ENCODE measurements around the gene NUDT4. TPM values are rescaled to one million over a fixed set of nuclear protein-coding genes. Genes with fewer than 3 reads are reported as not detected.

The NUDT4 gene
- polyA plus RNA-seq, 1 of the 3 experiments (the other 2 are of a cell fraction), result 19.8 TPM

GRCh38 chr12:93390031-93390430 is 12.3 kb downstream of the NUDT4 start:
- no peak for TF ChIP-seq CHD2 (IDR thresholded peaks at IDR 0.05; ENCODE audit: low read length, partially characterized antibody)
- no peak for TF ChIP-seq USF2 (IDR thresholded peaks at IDR 0.05; ENCODE audit: borderline replicate concordance, low read depth, low read length)
- TF ChIP-seq RFX5 (IDR thresholded peaks at IDR 0.05; ENCODE audit: low read length), result no peak
- TF ChIP-seq TEAD4 (IDR thresholded peaks at IDR 0.05; ENCODE audit: borderline replicate concordance, insufficient read depth), result no peak
- TF ChIP-seq RXRA (IDR thresholded peaks at IDR 0.05; ENCODE audit: borderline replicate concordance, low read depth), result no peak
- no peak for TF ChIP-seq NFIC (IDR thresholded peaks at IDR 0.05; ENCODE audit: borderline replicate concordance)
- TF ChIP-seq SIN3A (IDR thresholded peaks at IDR 0.05; ENCODE audit: borderline replicate concordance, low read depth, low read length), result no peak
- Histone ChIP-seq H3K36me3 (replicated peaks in 1 of 2; ENCODE audit: control insufficient read depth in 1 of 2, insufficient read depth in 2 of 2, low read length in 1 of 2) (peaks cover 11 to 36% of the 10 kb centered on the region in 2 experiments), H3K79me2 (ENCODE audit: insufficient read depth) (peaks cover 94% of the 10 kb centered on the region), H3F3A (replicated peaks; ENCODE audit: insufficient read depth) (peaks cover 6% of the 10 kb centered on the region), H3K27ac (ENCODE audit: low read depth in 2 of 2, low read length in 1 of 2) (no peak overlapping the region), H2AFZ (ENCODE audit: low read depth) (no peak overlapping the region), H3K4me3 (ENCODE audit: low read depth in 2 of 2, low read length in 1 of 2) (no peak overlapping the region), H3K9me3 (no peaks in the 10 kb centered on the region), H3K4me1 (ENCODE audit: control insufficient read depth in 1 of 2, insufficient read depth in 2 of 2, low read depth in 1 of 2, low read length in 1 of 2) (peaks cover 2 to 13% of the 10 kb centered on the region in 2 experiments; a peak in 2 of 4 replicates), H3K4me2 (no peak overlapping the region), H3K9me2 (no peaks in the 10 kb centered on the region), H3K27me3 (ENCODE audit: insufficient read depth) (no peaks in the 10 kb centered on the region), H4K20me1 (ENCODE audit: insufficient read depth) (peaks cover 90% of the 10 kb centered on the region), H3K9ac (no peak overlapping the region)
- 96% methylated on average over 5 of the region's 5 CpGs for WGBS (ENCODE audit: low lambda C conversion rate)
- ChIA-PET CTCF (interaction anchor here (1.3 to 2.4 kb wide), 3 partner anchors 9 to 403 kb away, joined by 3 to 8 read pairs (median 8); no protein-coding TSS in a partner anchor), POLR2A (no interaction called here)
- DNase-seq, result no peak

- DNase-seq, result no peak
- peaks cover 2 to 13% of the 10 kb centered on the region in 2 experiments; a peak in 2 of 4 replicates for H3K4me1 ChIP-seq (ENCODE audit: control insufficient read depth in 1 of 2, insufficient read depth in 2 of 2, low read depth in 1 of 2, low read length in 1 of 2)
- H2AFZ ChIP-seq (ENCODE audit: low read depth), result no peak overlapping the region
- no peak overlapping the region for H3K9ac ChIP-seq
- ChIA-PET POLR2A (no interaction called here), CTCF (interaction anchor here (1.7 to 2.4 kb wide), 2 partner anchors 10 to 403 kb away, joined by 8 read pairs; no protein-coding TSS in a partner anchor)
- no peaks in the 10 kb centered on the region for H3K9me2 ChIP-seq
- WGBS (ENCODE audit: low lambda C conversion rate), result 96% methylated on average over 5 of the region's 5 CpGs
- H3F3A ChIP-seq (replicated peaks; ENCODE audit: insufficient read depth), result peaks cover 7% of the 10 kb centered on the region
- H3K27me3 ChIP-seq (ENCODE audit: insufficient read depth), result no peaks in the 10 kb centered on the region
- H3K79me2 ChIP-seq (ENCODE audit: insufficient read depth), result peaks cover 93% of the 10 kb centered on the region
- peaks cover 88% of the 10 kb centered on the region for H4K20me1 ChIP-seq (ENCODE audit: insufficient read depth)
- peaks cover 11 to 43% of the 10 kb centered on the region in 2 experiments for H3K36me3 ChIP-seq (replicated peaks in 1 of 2; ENCODE audit: control insufficient read depth in 1 of 2, insufficient read depth in 2 of 2, low read length in 1 of 2)
- no peak overlapping the region for H3K27ac ChIP-seq (ENCODE audit: low read depth in 2 of 2, low read length in 1 of 2)
- H3K9me3 ChIP-seq, result no peaks in the 10 kb centered on the region
- H3K4me3 ChIP-seq (ENCODE audit: low read depth in 2 of 2, low read length in 1 of 2), result no peak overlapping the region
- TF ChIP-seq RAD21 (IDR thresholded peaks at IDR 0.05; ENCODE audit: low read length), result no peak
- no peak for TF ChIP-seq TCF12 (IDR thresholded peaks at IDR 0.05)
- no peak for TF ChIP-seq RCOR1 (IDR thresholded peaks at IDR 0.05; ENCODE audit: low read length)
- TF ChIP-seq MEF2A (IDR thresholded peaks at IDR 0.05; ENCODE audit: borderline replicate concordance, low read depth), result no peak
- no peak for TF ChIP-seq JUND (IDR thresholded peaks at IDR 0.05)
- TF ChIP-seq IRF3 (IDR thresholded peaks at IDR 0.05; ENCODE audit: low read depth, low read length), result no peak
- no peak for TF ChIP-seq MXI1 (IDR thresholded peaks at IDR 0.05; ENCODE audit: low read depth, low read length)
- no peak for TF ChIP-seq SIN3A (IDR thresholded peaks at IDR 0.05; ENCODE audit: borderline replicate concordance, low read depth, low read length)
- TF ChIP-seq CHD2 (IDR thresholded peaks at IDR 0.05; ENCODE audit: low read length, partially characterized antibody), result no peak
- TF ChIP-seq POLR2AphosphoS5 (IDR thresholded peaks at IDR 0.05; ENCODE audit: low read depth, low read length), result no peak
- no peak for TF ChIP-seq PBX3 (IDR thresholded peaks at IDR 0.05)
- TF ChIP-seq ELF1 (IDR thresholded peaks at IDR 0.05), result no peak
- TF ChIP-seq TAF1 (IDR thresholded peaks at IDR 0.05; ENCODE audit: borderline replicate concordance, low read depth, low read length), result no peak
- no peak for TF ChIP-seq FOXM1 (IDR thresholded peaks at IDR 0.05; ENCODE audit: low read depth)
- no peak for TF ChIP-seq FOSL2 (IDR thresholded peaks at IDR 0.05; ENCODE audit: borderline replicate concordance, low read depth)
- no peak overlapping the region for H3K4me2 ChIP-seq
These were observed 13.0 kb downstream of the NUDT4 start for GRCh38 chr12:93390549-93391297.

All from SK-N-SH (cell line).